ENCODE measurements around the gene RBM6. TPM values are rescaled to one million over a fixed set of nuclear protein-coding genes. Genes with fewer than 3 reads are reported as not detected.

RBM6 gene
- total and polyA plus RNA-seq, 2 donors (not counting 1 experiment from before 2014, with no cell fraction given), result 40.1 to 46.1 TPM

DNA sequence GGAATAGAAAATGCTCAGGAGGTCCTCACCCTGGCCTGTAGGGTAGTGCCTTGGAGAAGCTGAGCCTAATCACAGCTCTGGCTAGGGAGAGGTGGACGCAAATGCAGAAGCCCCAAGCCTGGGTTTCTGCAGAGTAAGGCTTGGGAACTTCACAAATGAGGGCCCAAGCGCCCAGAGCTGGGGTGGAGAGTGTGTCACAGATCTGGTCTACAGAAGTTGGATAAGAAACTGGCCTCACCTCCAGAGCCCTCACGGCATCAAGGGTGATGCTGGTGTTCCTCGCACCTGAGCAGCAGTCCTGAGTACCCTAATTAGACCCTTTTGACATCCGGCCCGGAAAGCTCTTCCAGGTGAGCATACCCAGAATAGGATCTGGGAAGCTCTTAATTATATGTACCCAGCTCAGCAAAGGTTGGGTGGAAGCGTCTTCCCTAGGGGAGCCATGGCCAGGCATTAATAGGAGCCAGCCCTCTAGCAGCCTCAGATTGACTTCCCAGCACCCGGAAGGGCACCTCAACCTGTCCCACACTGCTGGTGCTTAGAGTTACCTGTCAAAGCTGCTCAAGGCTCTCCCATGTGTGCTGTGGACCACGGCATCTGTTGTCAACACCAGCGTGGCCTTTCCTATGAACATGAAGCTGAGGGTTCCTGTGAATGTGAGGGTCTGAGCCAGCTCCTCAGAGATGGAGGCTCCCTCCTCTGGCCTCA is 180.6 kb downstream of the RBM6 start:
- TF ChIP-seq, protein P1, sequence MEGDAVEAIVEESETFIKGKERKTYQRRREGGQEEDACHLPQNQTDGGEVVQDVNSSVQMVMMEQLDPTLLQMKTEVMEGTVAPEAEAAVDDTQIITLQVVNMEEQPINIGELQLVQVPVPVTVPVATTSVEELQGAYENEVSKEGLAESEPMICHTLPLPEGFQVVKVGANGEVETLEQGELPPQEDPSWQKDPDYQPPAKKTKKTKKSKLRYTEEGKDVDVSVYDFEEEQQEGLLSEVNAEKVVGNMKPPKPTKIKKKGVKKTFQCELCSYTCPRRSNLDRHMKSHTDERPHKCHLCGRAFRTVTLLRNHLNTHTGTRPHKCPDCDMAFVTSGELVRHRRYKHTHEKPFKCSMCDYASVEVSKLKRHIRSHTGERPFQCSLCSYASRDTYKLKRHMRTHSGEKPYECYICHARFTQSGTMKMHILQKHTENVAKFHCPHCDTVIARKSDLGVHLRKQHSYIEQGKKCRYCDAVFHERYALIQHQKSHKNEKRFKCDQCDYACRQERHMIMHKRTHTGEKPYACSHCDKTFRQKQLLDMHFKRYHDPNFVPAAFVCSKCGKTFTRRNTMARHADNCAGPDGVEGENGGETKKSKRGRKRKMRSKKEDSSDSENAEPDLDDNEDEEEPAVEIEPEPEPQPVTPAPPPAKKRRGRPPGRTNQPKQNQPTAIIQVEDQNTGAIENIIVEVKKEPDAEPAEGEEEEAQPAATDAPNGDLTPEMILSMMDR (conservative IDR thresholded peaks at IDR 0.05 in 1 of 2, IDR thresholded peaks at IDR 0.05 in 1 of 2; ENCODE audit: low read depth in 1 of 2, low read length in 2 of 2), result no peak
- TF ChIP-seq EZH2 (IDR thresholded peaks at IDR 0.05; ENCODE audit: low read length, missing control alignments), result no peak
- Histone ChIP-seq H3K36me3 (ENCODE audit: control insufficient read depth, insufficient read depth, low read length) (peaks cover 34% of the 10 kb centered on the region), H2AFZ (ENCODE audit: low read length) (no peak overlapping the region), H3K79me2 (ENCODE audit: control insufficient read depth, insufficient read depth, low read length) (no peaks in the 10 kb centered on the region), H3K9ac (ENCODE audit: insufficient read depth, low read length) (no peak overlapping the region), H3K4me3 (replicated peaks in 1 of 4; ENCODE audit: control extremely low read depth in 1 of 4, insufficient read depth in 1 of 4, low read depth in 3 of 4, low read length in 4 of 4) (no peak overlapping the region), H3K27ac (ENCODE audit: insufficient read depth, low read length) (no peak overlapping the region), H4K20me1 (ENCODE audit: control insufficient read depth, extremely low read depth, insufficient read depth, low read length) (no peaks in the 10 kb centered on the region), H3K4me2 (ENCODE audit: extremely low read depth, insufficient read depth, low read length) (no peak overlapping the region), H3K27me3 (ENCODE audit: control insufficient read depth, insufficient read depth, low read length) (no peaks in the 10 kb centered on the region), H3K4me1 (ENCODE audit: control insufficient read depth, extremely low read depth, insufficient read depth, low read length) (peaks cover 3% of the 10 kb centered on the region), H3K9me3 (ENCODE audit: control insufficient read depth, insufficient read depth, low read depth, low read length) (no peaks in the 10 kb centered on the region)
- no peak for DNase-seq (ENCODE audit: low read depth in 2 of 2)

DNA sequence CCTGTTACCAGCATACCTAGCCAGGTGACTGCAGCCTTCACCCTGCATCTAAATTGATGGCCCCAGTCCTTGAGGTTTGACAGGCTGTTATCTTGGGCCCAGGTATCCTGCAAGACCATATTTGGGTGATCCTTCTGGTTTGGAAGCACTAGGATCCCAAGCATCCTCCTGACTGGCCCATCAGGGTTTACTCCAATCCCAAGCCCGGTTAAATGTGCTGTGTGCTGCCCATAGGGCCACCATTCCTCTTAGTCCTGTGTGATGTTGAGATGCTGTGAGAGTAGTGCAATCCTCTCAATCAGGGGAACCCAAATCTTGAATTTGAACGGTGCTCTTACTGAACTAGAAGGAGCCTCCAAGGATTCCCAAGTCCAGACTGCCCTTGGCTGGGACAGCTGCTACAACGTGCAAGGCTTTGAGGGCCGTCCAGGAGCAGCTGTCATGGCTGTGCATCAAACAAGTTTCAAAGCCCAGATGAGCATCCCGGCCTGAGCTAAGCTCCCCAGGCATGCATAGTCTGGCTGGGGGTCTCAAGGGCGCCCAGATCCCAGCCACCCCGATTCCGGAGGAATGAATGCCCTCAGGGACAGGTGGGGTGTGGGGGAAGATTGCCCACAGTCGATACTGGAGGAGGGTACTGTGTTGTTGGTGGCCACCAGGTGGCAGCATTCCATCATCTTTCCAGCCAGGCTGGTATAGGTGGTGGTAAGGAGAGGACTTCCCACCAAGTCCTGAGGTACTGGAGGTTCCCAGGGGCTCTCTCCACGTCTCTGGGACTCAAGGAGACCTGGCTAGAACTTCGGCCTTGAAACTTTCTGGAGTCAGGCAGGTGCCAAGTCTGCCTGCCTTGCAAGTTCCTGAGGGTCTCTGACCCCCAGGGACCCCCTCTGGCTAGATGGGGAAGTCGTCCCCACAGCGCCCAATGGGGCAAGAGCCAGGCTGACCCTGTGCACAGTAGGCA is 181.4 kb downstream of the RBM6 start:
- Histone ChIP-seq H4K20me1 (ENCODE audit: control insufficient read depth, extremely low read depth, insufficient read depth, low read length) (no peaks in the 10 kb centered on the region), H3K4me1 (ENCODE audit: control insufficient read depth, extremely low read depth, insufficient read depth, low read length) (peaks cover 7% of the 10 kb centered on the region), H3K4me2 (ENCODE audit: extremely low read depth, insufficient read depth, low read length) (no peak overlapping the region), H3K36me3 (ENCODE audit: control insufficient read depth, insufficient read depth, low read length) (peaks cover 29% of the 10 kb centered on the region), H2AFZ (ENCODE audit: low read length) (no peak overlapping the region), H3K27me3 (ENCODE audit: control insufficient read depth, insufficient read depth, low read length) (no peaks in the 10 kb centered on the region), H3K4me3 (replicated peaks in 1 of 4; ENCODE audit: control extremely low read depth in 1 of 4, insufficient read depth in 1 of 4, low read depth in 3 of 4, low read length in 4 of 4) (no peak overlapping the region), H3K27ac (ENCODE audit: insufficient read depth, low read length) (no peak overlapping the region), H3K9me3 (ENCODE audit: control insufficient read depth, insufficient read depth, low read depth, low read length) (no peaks in the 10 kb centered on the region), H3K79me2 (ENCODE audit: control insufficient read depth, insufficient read depth, low read length) (no peaks in the 10 kb centered on the region), H3K9ac (ENCODE audit: insufficient read depth, low read length) (no peak overlapping the region)
- no peak for TF ChIP-seq EZH2 (IDR thresholded peaks at IDR 0.05; ENCODE audit: low read length, missing control alignments)
- TF ChIP-seq, protein P1 (conservative IDR thresholded peaks at IDR 0.05 in 1 of 2, IDR thresholded peaks at IDR 0.05 in 1 of 2; ENCODE audit: low read depth in 1 of 2, low read length in 2 of 2), result peak; percentile 68 to 77
- peak; percentile 69 to 83 for DNase-seq (ENCODE audit: low read depth in 2 of 2)

DNA sequence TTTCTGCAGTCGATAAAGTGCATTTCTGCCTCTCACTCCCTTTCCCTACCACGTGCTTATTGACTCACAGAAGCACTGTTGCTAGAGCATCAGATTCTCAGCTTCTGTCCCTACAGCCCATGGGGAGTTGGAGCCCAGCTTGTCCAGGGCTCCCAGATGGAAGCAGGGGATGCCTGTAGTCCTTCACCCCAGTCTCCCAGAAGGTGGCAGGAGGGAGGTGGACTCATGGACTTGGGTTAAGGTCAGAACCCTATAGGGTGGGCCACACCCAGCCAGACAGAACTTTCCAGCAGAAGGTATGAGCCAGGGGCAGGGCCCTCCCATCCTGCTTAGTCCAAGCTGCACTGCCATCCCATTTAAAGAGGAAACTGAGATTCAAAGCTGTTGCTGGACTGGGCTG is 182.1 kb downstream of the RBM6 start:
- H3K4me1 ChIP-seq (ENCODE audit: control insufficient read depth, extremely low read depth, insufficient read depth, low read length), result peaks cover 13% of the 10 kb centered on the region
- H2AFZ ChIP-seq (ENCODE audit: low read length), result no peak overlapping the region
- H3K4me3 ChIP-seq (replicated peaks in 1 of 4; ENCODE audit: control extremely low read depth in 1 of 4, insufficient read depth in 1 of 4, low read depth in 3 of 4, low read length in 4 of 4), result no peak overlapping the region
- H3K27me3 ChIP-seq (ENCODE audit: control insufficient read depth, insufficient read depth, low read length), result no peaks in the 10 kb centered on the region
- TF ChIP-seq EZH2 (IDR thresholded peaks at IDR 0.05; ENCODE audit: low read length, missing control alignments), result no peak
- no peaks in the 10 kb centered on the region for H3K79me2 ChIP-seq (ENCODE audit: control insufficient read depth, insufficient read depth, low read length)
- peak in 1 of 2 donors; percentile 40 for DNase-seq (ENCODE audit: low read depth in 2 of 2)
- H3K36me3 ChIP-seq (ENCODE audit: control insufficient read depth, insufficient read depth, low read length), result peaks cover 23% of the 10 kb centered on the region
- H3K4me2 ChIP-seq (ENCODE audit: extremely low read depth, insufficient read depth, low read length), result no peak overlapping the region
- H3K9me3 ChIP-seq (ENCODE audit: control insufficient read depth, insufficient read depth, low read depth, low read length), result no peaks in the 10 kb centered on the region
- no peak overlapping the region for H3K27ac ChIP-seq (ENCODE audit: insufficient read depth, low read length)
- H3K9ac ChIP-seq (ENCODE audit: insufficient read depth, low read length), result no peak overlapping the region
- no peaks in the 10 kb centered on the region for H4K20me1 ChIP-seq (ENCODE audit: control insufficient read depth, extremely low read depth, insufficient read depth, low read length)

Data from fibroblast of lung (primary cell).